HG02870 (cell line): ENCODE measurements around the gene RAMP2.
A peak's percentile ranks its signal among the peaks of the same experiment; 100 is the strongest.
"Not testable (repeated sequence)": the region's sequence is repeated elsewhere in the genome, so short reads cannot be mapped to it uniquely, and the experiment has no call there.

Experiments used
- ATAC-seq: cut with Tn5 transposase; IDR thresholded peaks from one replicate; pipeline ENCODE4 v1.9.1; 2021; ENCODE audit warnings: mild to moderate bottlenecking, moderate library complexity; ENCODE audit not compliant: unreplicated experiment

Gene RAMP2

DNA sequence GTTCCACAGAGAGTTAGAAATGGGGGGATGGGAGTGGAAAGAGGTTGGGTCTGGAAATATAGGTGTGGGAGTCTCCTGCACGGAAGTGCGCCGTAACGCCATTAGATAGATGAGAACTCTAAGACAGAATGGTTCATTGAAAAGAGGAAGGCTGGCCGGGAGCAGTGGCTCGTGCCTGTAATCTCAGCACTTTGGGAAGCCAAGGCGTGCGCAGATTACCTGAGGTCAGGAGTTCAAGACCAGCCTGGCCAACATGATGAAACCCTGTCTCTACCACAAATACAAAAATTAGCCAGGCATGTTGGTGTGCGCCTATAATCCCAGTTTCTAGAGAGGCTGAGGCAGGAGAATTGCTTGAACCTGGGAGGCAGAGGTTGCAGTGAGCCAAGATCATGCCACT, 7.0 kb downstream of the RAMP2 start:
- not testable (repeated sequence) for ATAC-seq

DNA sequence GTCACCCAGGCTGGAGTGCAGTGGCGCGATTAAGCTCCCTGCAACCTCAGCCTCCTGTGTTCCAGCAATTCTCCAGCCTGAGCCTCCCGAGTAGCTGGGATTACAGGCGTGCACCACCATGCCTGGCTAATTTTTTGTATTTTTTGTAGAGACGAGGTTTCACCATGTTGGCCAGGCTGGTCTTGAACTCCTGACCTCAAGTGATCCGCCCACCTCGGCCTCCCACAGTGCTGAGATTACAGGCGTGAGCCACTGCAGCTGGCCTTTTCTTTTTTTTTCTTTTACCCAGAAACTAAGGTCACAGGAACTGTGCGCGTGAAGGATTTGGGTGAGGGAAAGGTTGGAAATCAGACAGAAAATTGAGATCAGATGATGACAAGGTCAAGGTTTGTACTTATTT, 8.9 kb downstream of the RAMP2 start:
- ATAC-seq: not testable (repeated sequence)

DNA sequence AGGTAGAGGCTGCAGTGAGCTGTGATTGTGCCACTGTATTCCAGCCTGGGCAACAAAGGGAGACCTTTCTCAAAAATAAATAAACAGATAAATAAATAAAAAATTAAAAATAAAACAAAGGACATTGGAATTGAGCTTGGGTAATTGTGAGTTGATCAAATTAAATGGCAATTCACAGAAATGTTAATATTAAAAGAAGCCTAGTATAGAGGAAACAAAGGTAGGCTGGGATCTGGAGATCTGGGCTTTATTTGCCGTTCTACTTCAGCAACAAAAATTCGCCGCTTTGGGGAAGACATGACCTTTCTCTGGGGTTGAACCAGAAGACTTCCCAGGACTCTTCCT, 11.9 kb downstream of the RAMP2 start:
- ATAC-seq: no peak

DNA sequence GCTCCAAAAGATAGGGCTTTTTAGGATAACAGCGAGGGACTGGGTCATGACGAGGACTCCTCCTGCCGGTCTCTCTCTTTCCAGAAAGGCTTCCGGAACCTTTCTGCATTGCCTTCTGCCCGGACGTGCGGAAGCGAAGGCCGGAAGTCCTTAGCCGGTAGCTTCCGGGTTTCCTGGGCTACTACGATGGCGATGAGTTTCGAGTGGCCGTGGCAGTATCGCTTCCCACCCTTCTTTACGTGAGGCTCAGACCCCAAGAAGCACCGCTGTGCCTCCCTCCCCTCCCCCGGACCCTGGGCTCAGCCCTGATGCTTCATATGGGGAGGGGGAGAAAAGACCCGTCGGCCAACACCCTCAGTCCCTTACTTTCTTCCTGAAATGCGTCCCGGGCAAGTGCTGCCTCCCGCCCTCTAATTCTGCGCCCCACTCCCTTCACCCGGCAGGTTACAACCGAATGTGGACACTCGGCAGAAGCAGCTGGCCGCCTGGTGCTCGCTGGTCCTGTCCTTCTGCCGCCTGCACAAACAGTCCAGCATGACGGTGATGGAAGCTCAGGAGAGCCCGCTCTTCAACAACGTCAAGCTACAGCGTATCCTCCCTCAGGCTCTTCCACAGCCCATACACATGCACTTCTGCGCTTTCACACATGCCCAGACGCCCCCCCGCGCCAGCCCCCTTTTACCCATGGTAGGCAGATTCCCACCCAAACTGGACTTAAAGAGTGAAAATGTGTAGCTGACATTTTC, 12.4 kb downstream of the RAMP2 start, which contains the start of gene VPS25:
Gene VPS25 (plus strand): TSS at position 160 of the 746 bp plus-strand sequence. CDS start 27 bp downstream, at position 187.
- ATAC-seq: peak; percentile 69

DNA sequence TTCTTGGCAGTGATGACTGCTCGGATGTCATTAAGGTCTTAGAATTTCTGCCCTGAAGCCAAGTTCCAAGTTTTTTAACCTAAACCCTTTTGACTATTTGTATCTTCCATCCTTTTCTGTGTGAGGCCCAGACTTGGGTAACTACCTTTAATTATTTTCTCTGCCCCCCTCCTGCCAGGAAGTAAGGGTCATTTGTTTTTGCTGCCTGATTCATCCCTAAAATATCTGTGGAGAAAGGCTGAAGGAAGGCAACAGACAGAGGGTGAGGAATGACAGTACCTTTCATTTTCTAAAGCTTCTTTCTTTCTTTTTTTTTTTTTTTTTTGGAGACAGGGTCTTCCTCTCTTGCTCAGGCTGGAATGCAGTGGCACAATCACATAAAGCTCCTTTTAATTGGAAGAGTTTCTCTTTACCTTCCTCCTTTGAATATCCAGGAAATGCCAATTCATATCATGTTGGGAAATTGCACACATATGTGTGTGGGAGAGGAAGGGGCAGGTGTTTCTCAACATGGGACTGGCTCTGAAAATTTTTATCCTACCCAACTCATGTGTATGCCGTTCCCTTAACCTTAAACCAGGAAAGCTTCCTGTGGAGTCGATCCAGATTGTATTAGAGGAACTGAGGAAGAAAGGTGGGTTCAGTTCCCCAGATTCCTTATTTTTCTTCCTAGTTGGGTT, 13.2 kb downstream of the RAMP2 start:
- no peak for ATAC-seq

DNA sequence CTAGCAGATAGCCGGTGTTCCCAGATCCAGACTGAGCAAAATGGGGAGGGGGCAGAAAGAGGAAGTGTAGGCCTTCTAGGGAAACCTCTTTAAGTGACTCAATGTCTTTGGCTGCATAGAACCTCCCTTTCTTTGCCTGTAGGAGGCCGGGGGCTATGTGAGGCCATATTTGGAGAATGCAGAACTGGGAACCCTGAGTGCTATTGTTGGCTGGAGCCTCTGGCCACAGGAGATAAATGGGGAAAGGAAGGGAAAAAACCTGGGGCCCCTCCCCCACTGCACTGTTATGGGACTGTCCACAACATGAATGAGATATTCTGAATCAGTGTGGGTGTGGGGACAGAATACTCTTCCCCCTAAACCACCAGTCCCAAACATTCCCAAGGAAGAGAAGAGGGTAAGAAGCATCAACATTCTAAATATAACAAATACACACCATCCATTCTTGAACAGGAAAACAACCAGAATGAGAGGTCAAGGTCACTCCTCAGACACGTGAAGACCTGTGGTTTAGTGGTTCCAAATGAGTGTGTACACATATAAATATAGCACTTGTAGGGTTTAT, 14.6 kb downstream of the RAMP2 start:
- no peak for ATAC-seq

DNA sequence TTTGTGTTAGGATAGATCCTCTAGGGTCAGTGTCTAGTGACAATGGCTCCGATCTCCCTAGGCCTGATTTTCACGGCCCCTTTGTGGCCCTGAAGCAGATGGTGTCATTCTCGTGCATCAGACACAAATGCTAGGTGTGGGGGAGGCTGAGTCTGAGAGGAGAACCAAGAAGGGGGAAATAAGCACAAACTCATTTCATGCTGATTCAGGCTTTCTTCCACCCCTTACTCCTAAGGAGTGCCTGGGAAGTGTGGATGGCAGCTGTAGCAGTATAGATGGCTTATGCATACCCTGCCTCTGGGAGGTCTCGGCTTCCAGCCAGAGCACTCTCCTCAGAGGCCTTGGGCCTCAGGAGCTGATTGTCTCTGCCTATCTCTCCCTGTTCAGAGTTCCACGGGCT, 17.5 kb downstream of the RAMP2 start:
- no peak for ATAC-seq

DNA sequence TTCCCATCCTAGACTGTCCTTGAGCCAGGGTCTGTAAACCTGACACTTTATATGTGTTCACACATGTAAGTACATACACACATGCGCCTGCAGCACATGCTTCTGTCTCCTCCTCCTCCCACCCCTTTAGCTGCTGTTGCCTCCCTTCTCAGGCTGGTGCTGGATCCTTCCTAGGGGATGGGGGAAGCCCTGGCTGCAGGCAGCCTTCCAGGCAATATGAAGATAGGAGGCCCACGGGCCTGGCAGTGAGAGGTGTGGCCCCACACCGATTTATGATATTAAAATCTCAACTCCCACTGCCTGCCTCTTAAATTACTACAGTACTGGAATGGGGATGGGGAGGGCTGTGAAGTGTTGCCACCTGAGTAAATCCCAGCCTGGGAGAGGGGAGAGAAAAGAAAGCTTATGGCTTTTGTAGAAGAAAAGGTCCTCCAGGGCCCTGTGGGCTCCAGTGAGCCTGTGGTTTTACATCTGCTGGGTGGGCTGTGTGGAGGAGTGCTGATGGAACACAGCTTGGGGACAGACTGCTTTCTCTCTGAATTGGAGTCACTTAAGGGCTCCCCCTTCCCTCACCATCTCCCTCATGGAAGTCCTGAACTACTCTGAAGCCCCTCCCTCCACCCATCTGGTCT, 18.4 kb downstream of the RAMP2 start:
- no peak for ATAC-seq

DNA sequence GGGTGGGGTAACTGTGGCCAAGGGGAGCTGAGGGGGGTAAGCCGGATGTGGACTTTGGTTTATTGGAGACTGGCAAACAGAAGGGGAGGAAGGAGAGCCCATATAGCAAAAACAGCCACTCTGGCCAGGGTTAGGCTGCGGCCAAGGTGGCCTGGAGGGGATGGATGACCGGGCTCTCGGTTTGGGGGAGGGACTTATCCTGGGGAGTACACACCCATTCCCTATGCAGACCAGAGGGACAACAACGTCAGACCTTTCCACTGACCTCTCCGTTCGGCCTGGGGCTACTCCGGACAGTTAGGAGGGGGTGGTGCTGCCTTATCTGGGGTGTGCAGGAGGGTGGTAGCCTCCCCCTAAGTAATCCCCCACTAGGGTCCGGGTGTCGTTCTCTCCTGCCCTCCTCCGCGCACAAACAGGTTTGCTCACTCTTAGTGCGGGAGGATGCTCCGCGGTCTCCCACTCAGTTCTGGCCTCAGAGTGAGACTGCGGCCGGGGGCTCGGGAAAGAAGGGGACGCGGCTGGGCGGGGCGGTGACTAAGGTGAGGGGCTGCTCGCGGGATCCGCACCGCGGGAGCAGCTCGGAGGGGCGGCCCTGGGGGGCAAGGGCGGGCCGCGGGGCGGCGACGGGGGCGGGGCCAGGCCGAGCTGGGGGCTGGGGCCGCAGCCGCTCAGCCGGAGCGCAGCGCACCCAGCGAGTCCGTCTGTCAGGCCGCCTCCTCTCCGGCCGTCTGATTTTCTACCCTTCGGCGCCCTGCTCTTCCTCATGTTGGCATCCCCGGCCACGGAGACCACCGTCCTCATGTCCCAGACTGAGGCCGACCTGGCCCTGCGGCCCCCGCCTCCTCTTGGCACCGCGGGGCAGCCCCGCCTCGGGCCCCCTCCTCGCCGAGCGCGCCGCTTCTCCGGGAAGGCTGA, 19.2 kb downstream of the RAMP2 start, which contains the start of gene WNK4:
Gene WNK4 (plus strand): TSS at position 675 of the 915 bp plus-strand sequence. CDS start 89 bp downstream, at position 764.
- no peak for ATAC-seq

DNA sequence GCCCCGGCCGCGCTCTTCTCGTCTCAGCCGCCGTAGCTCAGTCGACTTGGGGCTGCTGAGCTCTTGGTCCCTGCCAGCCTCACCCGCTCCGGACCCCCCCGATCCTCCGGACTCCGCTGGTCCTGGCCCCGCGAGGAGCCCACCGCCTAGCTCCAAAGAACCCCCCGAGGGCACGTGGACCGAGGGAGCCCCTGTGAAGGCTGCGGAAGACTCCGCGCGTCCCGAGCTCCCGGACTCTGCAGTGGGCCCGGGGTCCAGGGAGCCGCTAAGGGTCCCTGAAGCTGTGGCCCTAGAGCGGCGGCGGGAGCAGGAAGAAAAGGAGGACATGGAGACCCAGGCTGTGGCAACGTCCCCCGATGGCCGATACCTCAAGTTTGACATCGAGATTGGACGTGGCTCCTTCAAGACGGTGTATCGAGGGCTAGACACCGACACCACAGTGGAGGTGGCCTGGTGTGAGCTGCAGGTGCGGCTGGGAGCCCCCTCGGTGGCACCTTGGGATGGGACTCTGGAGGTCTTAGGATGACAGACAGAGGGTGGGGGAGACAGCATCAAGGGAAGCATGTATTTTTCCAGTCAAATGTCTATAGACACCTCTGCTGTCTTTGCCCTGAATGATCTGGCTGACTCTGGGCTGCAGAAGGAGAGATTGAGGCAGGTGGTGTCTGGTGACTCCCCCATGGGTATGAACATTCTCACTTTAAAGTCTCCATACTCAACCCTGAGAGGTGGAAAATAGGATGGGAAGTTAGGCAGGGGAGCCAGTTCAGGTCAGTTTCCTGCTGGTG, 20.0 kb downstream of the RAMP2 start:
- ATAC-seq: no peak

DNA sequence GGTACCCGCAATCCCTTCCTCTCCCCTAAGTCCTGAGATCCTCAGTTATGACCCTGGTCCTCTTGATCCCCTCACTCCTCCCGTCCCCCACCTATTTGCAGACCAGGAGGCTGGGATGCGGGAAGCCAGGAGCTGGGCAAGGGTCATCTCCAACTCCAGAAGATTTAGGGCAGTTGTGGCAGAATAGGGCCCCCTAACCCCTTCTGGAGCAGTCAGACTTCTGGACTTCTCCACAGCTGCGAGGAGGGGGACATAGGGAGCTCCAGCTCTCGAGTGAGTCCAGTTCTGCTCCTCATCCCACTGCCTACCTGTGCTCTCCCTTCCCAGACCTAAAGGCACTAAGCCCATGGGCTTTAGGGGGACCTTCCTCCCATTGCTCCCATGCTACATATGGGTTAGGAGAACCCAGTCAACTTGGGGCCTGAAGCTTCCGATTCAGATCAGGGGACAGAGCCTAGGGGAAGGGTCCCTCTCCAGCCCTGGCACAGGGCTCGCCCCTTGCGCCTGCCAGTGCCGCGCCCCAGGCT, 20.7 kb downstream of the RAMP2 start:
- no peak for ATAC-seq

DNA sequence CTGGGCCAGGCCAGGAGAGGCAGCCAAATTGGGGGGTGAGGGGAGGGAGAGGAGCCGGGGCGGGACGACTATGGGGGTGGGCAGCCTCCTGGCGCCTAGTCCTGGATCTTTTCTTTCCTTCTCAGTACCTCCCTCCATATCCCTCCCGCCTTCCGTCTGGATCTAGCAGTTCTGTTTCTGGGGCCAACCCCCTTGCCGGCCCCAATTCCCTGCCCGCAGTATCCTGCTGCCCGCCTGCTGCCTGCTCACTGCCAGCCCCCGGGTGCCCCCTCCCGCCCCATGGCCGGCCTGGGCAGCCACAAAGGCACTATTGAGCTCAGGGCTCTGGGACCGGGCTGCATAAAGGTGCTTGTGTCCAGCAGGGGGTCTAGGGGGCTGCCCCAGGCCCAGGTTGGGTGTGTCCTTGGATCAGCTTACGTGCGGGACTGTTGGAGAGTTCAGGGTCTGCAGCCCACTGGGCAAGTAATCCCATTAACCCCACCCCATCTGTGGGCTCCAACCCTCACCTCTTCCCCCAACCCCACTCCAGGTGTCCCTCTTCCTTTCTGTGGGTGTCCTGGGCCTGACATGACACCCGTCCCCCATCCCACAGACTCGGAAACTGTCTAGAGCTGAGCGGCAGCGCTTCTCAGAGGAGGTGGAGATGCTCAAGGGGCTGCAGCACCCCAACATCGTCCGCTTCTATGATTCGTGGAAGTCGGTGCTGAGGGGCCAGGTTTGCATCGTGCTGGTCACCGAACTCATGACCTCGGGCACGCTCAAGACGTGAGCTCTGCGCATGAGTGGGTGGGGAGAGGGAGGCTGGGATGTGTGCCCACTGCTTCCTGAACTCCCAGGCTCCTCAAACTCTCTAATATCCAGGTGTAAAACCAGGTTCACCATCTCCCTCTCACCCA, 21.4 kb downstream of the RAMP2 start:
- ATAC-seq: no peak

DNA sequence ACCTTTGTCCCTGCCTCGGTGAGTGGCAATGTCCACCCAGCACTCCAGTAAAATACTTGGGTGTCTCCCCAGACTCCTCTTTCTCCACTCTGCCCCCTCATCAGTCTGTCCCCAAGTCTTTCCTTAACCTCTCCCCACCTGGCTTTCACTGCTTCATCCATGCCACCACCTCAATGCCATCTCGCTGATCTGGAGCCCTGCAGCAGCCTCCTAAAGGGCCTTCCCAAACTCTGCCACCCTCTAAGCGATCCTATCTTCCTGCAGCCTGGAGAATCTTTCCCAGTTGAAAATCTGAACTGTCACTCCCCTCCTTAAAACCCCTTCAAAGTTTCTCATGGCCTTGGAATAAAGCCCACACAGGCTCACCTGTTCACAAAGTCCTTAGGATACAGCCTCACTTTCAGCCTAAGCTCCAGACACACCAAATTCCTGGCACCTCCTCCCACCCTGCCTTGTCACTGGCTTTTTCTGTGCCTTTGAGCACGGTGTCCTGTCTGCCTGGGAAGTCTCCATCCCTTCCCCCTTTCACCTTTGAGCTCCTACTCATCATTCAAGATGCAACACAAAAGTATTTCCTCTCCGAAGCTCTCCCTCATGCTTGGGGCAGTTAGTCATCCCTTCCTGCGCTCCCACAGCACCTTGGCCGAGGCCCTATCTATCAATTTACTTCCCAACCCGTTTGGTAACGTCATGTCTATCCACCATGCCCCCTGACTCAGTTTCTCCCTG, 22.2 kb downstream of the RAMP2 start:
- no peak for ATAC-seq

DNA sequence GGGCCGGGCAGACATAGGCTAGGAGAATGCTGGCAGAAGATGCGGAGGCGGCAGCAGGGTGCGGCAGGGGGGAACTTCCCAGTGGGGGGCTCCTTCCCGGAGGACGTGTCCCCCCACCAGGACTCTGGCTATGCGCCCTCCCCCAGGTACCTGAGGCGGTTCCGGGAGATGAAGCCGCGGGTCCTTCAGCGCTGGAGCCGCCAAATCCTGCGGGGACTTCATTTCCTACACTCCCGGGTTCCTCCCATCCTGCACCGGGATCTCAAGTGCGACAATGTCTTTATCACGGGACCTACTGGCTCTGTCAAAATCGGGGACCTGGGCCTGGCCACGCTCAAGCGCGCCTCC, 22.7 kb downstream of the RAMP2 start:
- no peak for ATAC-seq

DNA sequence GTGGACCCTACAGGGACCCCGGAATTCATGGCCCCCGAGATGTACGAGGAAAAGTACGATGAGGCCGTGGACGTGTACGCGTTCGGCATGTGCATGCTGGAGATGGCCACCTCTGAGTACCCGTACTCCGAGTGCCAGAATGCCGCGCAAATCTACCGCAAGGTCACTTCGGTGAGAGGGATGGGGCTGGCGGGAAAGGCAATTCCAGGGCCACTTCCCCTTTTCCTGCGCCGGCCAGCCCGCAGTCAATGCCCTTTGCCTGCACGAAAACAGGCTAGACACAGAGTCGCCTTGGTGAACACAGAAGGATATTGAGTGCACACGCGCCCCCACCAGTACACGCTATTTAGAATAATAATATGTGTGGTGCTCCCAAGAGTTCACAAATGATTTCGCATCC, 23.4 kb downstream of the RAMP2 start:
- ATAC-seq: no peak

DNA sequence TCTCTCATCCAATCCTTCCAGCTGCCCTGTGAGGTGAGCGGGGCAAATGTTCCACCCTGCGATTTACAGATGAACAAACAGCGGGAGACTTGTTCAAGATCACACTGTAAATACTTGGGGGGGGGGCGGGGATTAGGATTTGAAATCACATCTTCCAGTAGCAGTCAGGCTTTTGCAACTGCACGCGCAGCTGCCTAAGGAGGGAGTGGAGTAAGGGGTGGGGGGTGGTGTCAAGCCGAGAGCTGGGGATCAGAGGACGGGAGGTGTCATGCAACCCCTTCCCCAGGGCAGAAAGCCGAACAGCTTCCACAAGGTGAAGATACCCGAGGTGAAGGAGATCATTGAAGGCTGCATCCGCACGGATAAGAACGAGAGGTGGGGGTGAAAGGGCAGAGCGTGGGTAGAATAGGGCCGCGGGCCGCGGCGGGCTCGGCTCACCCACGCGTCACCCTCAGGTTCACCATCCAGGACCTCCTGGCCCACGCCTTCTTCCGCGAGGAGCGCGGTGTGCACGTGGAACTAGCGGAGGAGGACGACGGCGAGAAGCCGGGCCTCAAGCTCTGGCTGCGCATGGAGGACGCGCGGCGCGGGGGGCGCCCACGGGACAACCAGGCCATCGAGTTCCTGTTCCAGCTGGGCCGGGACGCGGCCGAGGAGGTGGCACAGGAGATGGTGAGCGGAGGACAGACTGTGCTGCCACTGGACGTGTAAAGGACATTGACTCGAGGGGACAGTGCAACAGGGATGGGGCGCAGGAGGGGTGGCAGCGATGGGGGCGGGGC, 24.0 kb downstream of the RAMP2 start:
- no peak for ATAC-seq

DNA sequence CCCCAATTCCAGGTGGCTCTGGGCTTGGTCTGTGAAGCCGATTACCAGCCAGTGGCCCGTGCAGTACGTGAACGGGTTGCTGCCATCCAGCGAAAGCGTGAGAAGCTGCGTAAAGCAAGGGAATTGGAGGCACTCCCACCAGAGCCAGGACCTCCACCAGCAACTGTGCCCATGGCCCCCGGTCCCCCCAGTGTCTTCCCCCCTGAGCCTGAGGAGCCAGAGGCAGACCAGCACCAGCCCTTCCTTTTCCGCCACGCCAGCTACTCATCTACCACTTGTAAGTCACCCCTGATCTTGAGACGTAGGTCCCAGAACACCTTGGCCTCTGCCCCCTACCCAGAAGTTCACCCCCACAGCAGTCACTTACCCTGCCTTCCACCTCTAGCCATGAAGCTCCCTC, 26.2 kb downstream of the RAMP2 start:
- no peak for ATAC-seq
